Activated CD4-positive, alpha-beta T cell treated with anti-CD3 and anti-CD28 coated beads for 24 hours (primary cell): ENCODE results near the gene ZFYVE28.
"Not testable (repeated sequence)": the region's sequence is repeated elsewhere in the genome, so short reads cannot be mapped to it uniquely, and the experiment has no call there.

Experiments used
- DNase-seq, 2 donors: peaks; one replicate each; pipeline ENCODE4 v3.0.0-alpha.2; 2020; ENCODE audit warnings: low read depth in 2 of 2

Gene ZFYVE28

GRCh38 chr4:2248821-2249261, 169.6 kb downstream of the ZFYVE28 start:
- DNase-seq, result no peak

GRCh38 chr4:2248044-2248780, 170.2 kb downstream of the ZFYVE28 start:
- DNase-seq, result no peak

- no peak for DNase-seq
Measured at GRCh38 chr4:2247128-2248043, 171.1 kb downstream of the ZFYVE28 start.

GRCh38 chr4:2246384-2247127, 171.9 kb downstream of the ZFYVE28 start:
- DNase-seq, result no peak

- DNase-seq, result no peak
Measured at GRCh38 chr4:2245787-2246275, 172.6 kb downstream of the ZFYVE28 start.

GRCh38 chr4:2245057-2245786, 173.2 kb downstream of the ZFYVE28 start:
- no peak for DNase-seq

GRCh38 chr4:2243681-2244380, 174.6 kb downstream of the ZFYVE28 start:
- DNase-seq, result no peak

GRCh38 chr4:2241410-2242353, 176.8 kb downstream of the ZFYVE28 start, which contains the start of the genes HAUS3 and POLN:
Gene HAUS3 (minus strand): TSS chr4:2242121. CDS start chr4:2240946, 1,175 bp downstream.
Gene POLN (minus strand): TSS chr4:2242121. CDS start chr4:2229231, 12,890 bp downstream.
- DNase-seq, result peak; percentile 98 to 99

GRCh38 chr4:2241003-2241402, 177.4 kb downstream of the ZFYVE28 start:
- DNase-seq, result no peak

GRCh38 chr4:2236944-2237666, 181.3 kb downstream of the ZFYVE28 start:
- no peak for DNase-seq

GRCh38 chr4:2231082-2231481, 187.4 kb downstream of the ZFYVE28 start:
- no peak for DNase-seq

- no peak for DNase-seq
Measured at GRCh38 chr4:2226261-2226660, 192.2 kb downstream of the ZFYVE28 start.

GRCh38 chr4:2222838-2223237, 195.6 kb downstream of the ZFYVE28 start:
- no peak for DNase-seq

GRCh38 chr4:2221378-2221777, 197.1 kb downstream of the ZFYVE28 start:
- not testable (repeated sequence) for DNase-seq

GRCh38 chr4:2220016-2220630, 198.3 kb downstream of the ZFYVE28 start:
- peak; percentile 72 to 75 for DNase-seq
